NCI-H446 (cell line): ENCODE measurements around the gene SARS2.

ENCODE experiments used
- DNase-seq, 2 experiments: peaks; one replicate each; lab custom pipeline; 2025; lab: John Stamatoyannopoulos, UW

The SARS2 gene

DNA sequence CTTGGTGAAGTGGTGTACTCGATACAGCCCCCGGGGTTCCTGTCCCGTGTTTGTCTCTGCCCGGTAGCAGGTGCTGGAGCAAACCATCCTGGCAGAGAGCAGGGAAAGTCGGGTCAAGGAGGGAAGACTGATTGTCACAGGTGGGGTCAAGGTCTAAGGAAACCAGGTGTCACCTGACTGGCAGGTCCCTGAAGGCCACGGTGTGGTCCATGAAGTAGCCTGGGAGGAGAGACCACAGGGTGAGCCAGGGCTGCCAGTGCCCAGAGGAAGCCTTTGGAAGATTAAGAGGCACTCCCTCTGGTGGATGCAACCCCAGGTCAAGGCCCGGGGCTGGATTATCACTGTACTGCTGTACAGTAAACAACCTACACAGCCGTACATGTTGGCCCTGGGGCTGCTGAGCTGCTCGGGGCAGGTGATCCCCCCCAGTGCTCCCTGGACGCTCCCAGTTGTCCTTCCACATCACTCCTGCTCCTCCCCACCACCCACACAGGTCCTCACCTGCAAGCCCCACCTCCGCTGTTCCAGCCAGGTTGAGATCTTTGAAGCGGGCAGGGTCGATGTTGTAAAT, 12.6 kb downstream of the SARS2 start:
- DNase-seq = no peak

DNA sequence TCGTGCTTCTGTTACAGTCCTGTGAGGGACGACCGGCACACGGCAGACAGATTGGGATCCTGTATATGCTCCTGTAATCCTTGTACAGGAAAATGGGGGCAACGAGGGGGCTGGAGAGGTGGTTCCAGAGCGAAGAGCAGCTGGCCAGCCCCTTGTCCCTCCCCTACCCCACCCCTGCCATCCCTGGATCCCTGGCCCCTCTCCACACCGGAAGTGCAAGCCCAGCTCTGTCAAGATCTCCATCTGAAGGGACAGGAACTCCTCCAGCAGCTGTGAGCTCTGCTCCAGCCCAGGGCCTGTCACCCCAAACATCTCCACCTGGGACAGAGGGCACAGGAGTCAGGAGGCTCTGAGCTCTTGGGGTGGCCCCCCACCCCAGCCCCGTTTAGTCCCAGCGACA, 13.0 kb downstream of the SARS2 start:
- no peak for DNase-seq

DNA sequence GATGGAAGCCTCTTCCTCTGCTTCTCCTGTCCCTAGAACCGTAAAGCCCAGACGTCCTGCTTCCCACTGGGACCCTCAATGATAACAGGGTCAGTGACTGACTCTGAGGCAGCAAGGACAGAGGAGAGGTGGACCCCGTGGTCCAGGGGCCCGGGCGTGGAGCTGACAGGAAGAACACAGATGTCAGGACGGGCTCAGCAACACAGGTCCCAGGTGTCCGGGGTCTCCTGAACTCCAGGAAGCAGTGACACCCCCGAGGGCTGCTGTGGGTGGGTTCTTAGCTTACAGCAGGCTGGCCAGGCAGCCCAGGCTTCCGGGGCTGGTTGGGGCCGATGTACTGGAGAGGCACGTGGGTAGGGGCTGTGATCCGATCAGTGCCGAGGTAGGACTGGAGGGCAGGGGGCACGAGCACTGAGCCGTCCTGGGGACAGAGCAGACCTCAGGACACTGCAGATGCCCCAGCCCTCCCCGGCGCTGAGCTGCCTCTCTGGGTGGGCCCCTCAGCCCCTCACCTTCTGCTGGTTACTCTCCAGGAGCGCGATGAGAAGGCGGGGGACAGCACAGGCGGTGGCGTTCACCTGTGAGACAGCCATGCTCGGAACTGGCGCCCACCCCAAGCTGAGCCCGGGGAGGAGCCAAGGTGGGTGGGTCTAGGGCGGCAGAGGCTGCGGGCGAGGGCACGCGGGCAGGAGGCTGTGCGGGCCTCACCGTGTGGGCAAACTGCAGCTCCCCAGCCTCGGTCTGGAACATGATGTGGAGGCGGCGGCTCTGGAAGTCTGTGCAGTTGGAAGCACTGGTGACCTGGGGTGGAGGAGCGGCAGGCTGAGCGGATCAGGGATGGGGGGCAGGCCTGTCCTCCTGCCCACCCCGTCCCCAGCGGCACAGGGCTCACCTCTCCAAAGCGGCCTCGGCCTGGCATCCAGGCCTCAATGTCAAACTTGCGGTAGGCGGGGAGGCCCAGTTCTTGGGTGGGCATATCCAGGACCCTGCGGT, 14.9 kb downstream of the SARS2 start:
- no peak for DNase-seq

DNA sequence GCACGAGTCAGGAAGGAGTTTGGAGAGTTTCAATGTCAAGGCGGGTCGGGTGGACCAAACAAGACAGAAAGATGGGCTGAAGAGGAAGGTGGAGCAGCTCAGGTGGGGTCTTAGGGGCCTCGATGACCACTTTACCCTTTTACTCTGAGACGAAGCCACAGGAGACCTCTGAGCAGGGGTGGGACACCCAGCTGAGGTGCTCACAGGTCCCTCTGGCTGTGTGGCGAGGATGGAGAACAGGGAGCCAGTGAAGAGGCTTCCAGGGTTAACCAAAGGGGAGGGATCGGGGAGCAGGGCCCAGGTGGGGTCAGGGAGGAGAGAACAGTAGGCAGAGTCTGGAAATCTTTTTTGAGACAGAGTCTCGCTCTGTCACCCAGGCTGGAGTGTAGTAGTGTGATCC, 16.6 kb downstream of the SARS2 start:
- no peak for DNase-seq

DNA sequence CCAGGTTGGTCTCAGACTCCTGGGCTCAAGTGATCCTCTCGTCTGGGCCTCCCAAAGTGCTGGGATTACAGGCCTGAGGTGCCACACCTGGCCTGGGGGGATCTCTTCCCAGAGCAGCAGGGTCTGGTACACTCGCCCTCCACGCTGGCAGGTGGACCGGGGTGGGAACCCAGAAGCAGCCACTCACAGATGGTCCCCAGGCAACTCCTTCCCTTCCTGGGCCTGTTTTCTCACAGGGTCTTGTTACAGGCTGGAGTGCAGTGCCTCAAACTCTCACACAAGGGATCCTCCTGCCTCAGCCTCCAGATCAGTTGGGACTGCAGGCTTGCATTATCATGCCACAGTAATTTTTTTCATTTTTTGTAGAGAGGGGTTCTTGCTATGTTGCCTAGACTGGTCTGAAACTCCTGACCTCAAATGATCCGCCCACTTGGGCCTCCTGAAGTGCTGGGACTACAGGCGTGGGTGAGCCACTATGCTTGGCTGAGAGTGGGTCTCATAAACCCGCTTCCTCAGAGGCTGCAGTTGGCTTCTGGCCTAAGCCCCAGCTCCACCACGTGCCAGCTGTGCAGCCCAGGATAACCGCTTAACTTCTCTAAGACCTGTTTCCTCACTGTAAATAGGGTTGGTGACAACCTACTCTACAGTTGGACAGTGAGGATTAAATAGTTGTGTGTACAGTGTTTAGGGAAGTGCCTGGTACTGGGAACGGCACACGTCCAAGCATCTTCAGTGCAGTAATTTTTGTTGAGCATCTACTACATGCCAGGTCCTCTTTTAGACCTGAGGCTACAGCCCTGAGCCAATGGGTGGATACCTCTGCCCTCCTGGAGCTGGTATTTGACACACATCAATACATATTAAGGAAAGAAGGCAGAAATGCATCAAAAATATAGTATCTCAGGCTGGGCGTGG, 17.7 kb downstream of the SARS2 start:
- no peak for DNase-seq

DNA sequence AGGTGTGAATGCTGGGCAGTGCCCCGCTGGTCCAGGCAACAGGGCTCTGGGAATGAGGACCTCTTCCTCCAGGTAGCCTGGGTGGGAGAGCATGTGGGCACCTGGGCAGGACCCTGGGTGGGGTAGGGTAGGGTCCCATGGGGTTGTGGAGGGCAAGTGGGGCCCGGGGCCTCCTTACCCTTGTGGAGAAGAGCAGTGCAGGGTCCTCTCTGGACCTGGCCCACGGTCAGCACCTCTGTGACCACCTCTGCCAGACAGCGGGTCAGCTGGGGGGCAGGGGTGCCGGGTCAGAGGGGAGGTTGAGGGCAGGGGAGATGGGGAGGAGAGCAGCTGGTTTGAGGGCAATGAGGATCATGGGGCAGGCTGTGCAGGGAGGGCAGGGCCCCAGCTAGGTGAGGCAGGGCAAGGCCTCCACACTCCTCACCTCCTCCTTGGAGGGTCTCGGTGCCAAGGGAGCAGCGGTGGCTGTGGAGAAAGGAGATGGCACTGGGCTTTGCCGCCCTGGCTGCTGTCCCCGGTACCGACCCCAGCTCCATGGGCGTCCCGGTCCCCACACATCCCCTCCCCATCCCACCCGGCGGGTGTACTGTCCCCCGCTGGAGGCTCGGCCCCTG, 19.1 kb downstream of the SARS2 start:
- DNase-seq = no peak

DNA sequence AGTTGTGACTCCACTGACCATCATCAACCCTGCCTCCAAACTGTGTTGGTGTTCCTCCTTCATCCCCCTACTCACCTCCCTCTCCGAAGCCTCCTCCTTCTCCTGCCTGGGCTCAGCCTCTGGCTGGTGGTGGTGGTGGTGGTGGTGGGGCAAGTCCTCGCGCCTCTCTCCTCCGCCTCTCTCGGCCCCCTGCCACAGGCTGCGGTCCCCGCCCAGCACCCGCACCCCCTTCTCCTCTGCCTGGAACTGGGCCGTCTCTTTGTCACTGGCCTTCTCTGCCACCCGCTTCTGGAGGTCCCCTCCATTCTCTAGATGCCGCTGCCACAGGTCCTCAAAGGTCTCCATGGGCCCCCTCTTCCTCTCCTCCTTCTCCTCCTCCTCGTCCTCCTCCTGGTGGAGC, 20.1 kb downstream of the SARS2 start:
- DNase-seq = no peak

DNA sequence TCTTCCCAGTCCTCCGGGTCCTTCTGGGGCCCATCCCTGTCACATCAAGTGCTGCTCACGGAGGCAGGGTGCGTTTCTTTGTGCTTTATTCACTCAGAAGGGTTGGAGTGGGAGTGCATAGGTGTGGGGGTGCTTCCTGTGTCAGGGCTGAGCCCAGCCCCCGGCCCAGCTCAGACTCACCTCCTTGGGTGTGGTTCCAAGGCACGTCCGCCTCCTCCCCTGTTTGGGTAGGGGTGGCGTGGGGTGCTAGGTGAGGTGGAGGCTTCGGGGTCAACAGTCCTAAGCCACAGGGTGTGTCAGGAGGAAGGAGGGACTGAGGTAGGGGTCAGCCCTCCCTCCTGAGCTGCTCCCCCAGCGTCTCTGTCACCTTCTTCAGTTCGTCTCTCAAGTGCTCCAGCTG, 21.7 kb downstream of the SARS2 start:
- no peak for DNase-seq

DNA sequence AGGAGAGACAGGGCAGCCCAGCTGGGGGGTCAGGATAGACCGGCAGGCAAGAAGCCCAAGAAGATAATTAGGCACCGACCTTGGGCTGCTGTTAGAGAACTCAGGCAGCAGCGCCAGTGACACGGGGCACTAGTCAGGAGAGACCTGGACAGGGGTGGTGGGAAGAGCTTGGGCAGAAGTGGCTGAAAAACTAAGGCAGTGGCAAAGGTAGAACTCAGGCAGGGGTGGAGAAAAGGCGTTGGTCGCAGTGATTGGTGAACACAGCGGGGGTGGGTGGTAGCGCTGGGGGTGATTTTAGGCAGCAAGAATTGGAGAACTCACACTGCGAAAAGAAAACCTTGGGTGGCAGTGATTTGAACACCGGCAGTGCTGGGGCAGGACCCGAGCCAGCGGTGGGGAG, 22.9 kb downstream of the SARS2 start:
- no peak for DNase-seq

DNA sequence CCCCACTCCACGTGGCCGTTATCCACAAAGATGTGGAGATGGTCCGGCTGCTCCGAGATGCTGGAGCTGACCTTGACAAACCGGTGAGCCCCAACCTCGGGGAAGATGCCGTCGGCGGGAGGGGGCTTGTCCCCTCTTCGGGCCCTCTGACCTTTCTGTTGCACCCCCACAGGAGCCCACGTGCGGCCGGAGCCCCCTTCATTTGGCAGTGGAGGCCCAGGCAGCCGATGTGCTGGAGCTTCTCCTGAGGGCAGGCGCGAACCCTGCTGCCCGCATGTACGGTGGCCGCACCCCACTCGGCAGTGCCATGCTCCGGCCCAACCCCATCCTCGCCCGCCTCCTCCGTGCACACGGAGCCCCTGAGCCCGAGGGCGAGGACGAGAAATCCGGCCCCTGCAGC, 23.3 kb downstream of the SARS2 start:
- no peak for DNase-seq

DNA sequence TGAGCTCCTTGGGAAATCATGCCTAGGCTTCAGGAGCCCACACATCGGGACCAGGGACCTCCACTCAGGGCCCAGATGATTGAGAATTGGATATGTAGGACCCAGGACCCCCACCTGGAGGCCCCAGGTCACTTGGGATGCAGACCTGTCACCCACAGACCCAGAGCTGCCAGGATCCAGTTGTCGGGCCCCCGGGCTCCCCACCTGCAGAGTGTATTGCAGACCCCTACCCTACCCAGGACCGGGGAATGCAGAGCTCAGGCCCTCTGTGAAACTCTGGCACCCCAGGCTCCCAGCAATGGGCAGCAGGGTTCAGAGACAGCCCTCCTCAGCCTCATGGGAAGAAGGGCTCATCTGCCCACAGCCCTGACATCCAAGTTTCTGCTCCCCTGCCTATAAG, 24.9 kb downstream of the SARS2 start:
- DNase-seq = no peak

DNA sequence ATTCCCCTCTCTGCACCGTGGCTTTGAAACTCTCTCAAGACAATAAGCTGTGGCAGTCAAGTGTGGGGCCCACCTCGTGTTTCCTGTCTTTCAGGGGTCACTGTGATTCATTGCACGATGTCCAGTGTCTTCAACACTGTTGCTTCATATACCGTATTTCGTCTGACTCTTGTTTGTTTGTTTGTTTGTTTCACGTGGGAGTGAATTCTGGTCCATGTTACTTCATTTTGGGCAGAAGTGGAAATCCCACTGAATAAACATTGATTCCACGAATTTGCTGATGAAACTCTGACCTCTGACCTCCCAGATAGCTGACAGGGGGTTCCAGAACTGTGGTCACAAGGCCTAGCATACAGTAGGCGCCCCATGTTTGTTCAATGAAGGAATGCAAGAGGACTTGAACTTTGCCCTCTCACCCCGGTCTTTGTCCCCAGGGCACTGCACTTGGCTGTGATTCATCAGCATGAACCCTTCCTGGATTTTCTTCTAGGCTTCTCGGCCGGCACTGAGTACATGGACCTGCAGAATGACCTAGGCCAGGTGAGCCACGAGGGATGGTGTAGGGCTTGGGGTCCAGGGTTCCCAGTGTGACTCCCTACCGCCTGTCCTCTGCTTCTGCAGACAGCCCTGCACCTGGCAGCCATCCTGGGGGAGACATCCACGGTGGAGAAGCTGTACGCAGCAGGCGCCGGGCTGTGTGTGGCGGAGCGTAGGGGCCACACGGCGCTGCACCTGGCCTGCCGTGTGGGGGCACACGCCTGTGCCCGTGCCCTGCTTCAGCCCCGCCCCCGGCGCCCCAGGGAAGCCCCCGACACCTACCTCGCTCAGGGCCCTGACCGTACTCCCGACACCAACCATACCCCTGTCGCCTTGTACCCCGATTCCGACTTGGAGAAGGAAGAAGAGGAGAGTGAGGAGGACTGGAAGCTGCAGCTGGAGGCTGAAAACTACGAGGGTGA, 25.7 kb downstream of the SARS2 start:
- no peak for DNase-seq

DNA sequence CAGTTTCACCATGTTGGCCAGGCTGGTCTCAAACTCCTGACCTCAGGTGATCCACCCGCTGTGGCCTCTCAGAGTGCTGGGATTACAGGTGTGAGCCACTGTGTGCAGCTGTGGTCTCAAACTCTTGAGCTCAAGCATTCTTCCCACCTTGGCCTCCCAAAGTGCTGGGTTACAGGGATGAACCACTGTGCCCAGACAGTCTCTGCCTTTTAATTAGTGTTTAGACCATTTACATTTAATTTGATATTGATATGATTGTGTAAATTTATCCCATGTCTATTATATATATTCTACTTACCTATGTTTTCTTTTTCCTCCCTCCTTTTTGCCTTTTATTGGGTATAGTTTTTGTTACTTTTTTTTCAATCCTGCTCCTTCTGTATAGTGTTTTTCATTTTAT, 28.9 kb downstream of the SARS2 start:
- DNase-seq = no peak

DNA sequence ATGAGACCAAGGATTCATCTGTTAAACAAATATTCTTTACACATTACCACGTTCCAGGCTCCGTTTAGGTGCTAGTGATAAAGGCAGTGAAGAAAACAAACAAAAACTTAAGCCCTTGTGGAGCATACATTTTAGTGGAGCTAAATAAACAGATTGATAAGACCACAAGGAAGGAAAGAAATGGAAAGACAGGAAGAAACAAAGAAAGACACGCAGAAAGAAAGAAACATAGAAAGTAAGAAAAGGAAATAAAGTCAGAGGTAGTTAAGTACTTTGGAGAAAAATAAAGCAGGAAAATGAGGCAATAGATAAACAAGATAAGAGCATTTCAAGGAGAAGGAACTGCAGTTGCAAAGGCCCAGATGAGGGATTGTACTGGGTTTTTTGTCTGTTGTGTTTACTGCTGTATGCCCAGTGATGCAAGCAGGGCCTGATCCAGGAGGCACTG, 29.8 kb downstream of the SARS2 start:
- no peak for DNase-seq

DNA sequence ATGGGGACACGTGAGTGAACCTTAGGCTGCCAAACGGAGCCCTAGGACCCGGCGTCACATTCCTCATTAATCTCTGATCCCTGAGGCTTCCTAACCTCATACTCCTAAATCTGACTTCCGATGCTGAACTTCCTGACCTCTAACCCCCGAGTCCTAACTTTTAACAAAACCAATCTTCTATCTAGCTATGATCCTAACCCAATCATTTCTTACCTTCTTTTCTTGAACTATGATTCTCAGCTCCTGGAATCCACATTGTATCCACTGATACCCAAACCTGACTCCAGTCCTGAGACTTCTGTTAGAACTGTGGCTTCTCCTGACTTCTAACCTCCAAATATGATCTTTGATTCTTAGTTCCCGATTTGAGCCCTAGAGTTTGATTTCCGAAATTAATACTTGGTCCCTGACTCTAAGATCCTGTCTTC, 30.3 kb downstream of the SARS2 start:
- no peak for DNase-seq

DNA sequence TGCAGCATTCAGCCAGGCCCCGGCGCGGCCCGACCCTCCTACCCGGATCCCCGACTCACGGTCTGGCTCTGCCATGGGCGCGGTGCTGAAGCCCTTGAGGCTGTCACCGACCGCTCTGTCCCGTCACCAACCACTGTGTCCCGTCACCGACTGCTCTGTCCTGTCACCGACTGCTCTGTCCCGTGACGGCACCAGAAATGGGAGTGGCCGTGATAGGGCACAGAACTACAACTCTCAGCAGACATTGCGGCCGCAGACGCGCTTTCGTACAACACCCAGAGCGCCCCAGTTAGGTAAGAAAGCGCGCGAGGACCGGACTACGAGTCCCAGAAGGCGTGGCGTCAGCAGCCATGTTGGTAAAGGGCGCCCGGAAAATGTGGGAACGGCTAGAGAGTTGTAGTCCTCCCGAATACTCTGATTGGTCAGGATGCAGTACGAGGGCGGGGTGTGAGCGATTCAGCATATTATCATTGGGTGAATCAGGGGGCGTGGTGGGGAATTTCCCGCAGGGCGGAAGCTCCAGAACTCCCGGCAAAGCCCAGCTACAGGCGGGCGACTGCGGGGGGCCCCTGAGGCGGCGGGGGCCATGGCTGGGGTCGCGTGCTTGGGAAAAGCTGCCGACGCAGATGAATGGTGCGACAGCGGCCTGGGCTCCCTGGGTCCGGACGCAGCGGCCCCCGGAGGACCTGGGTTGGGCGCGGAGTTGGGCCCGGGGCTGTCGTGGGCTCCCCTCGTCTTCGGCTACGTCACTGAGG, 30.9 kb downstream of the SARS2 start, which contains the start of the genes NFKBIB and SIRT2:
NFKBIB (plus strand) TSS at position 523 of the 755 bp plus-strand sequence; CDS start at position 587, 64 bp downstream.
SIRT2 (minus strand) TSS at position 172 of the 755 bp plus-strand sequence; CDS start at position 75, 97 bp downstream.
- DNase-seq = peak; percentile 99 to 100

DNA sequence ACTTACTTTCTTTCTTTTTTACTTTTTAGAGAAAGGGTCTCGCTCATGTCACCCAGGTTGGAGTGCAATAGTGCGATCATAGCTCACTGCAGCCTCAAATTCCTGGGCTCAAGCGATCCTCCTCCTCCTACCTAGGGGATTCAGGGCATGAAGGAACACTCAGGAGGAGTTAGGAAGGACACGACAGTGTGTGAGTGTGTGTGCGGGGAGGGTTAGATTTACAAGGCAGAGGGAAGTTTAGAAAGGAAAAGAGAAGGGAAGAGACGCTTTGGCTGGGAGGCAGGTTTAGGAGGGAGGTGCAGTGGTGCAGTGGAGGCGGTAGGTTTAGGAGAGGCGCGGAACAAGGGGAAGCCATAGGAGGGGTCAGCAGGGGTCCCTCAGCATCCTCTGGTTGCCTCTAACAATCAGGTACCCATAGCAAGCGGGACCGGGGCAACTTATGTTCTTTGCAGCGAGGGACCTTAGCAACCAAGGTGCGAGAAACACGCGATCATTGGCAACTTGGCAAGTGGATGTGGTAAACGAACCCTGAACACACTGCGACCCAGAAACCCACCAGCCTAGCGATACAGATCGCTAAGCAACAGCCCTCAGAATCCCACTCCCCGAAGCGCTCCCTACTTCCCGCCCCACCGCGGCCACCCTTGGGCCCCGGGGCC, 31.6 kb downstream of the SARS2 start:
- no peak for DNase-seq

DNA sequence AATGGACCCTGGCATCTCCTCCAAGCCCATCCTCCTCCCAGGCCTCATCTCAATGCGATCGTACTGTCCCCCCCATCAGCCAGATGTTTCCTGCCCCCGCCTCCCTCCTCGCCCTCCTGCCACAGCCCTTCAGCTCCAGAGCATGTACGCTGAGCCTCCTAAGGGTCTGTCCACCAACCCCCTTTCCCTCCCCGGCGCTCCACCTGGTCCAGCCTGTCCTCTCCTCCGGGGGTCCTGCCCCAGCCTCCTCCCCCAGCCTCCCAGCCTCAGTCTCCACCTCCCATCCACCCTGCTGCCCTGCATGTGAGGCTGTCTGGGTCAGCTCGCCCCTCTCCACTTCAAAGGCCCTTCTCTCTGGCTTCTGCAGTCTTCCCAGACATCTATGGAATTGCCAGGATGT, 35.6 kb downstream of the SARS2 start:
- DNase-seq = no peak

DNA sequence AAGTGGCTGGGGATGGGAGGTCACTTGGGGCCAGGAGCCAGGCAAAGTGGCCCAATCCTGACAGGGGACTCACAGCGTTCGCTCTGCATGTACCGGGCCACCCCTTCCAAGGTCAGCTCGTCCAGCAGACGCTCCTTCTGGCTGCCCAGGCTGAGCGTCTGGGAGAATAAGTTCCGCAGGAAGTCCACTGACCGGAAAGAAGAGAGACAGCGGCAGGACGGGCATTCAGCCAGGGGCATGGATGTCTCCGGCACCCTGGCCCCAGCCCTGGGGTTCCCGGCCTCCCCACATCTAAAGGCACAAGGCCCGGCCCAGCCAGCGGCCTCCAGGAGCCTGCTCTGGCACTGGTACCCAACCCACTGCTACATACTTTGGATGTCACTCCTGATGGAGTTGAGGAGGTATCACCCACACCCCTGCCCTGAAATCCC, 37.2 kb downstream of the SARS2 start:
- DNase-seq = no peak
